ENCODE data around the gene ZBTB7A.

The ZBTB7A gene

GRCh38 chr19:4057931-4058692, 8.6 kb downstream of the ZBTB7A start (continued):
- TF ChIP-seq GLI2 (tag by site-specific recombination; IDR thresholded peaks at IDR 0.05; ENCODE audit: borderline replicate concordance, low read depth) = no peak
- 0 out of 2 replicates have a peak, but pooled peaks have one; percentile 15 for TF ChIP-seq ZBTB8A (tag by site-specific recombination; IDR thresholded peaks at IDR 0.05)
- TF ChIP-seq ZNF561 (tag by site-specific recombination; IDR thresholded peaks at IDR 0.05; ENCODE audit: borderline replicate concordance) = no peak
- peak; percentile 85 for TF ChIP-seq ZFHX2 (tag by site-specific recombination; conservative IDR thresholded peaks at IDR 0.05)
- 0 out of 2 replicates have a peak, but pooled peaks have one; percentile 27 for TF ChIP-seq ZXDB (tag by site-specific recombination; IDR thresholded peaks at IDR 0.05)
- TF ChIP-seq GLIS1 (tag by site-specific recombination; IDR thresholded peaks at IDR 0.05) = no peak; the same call in 1 of the 2 replicates
- TF ChIP-seq ZNF692 (tag by site-specific recombination; IDR thresholded peaks at IDR 0.05) = 0 out of 2 replicates have a peak, but pooled peaks have one; percentile 27
- 0 out of 2 replicates have a peak, but pooled peaks have one; percentile 10 for TF ChIP-seq ZNF768 (tag by site-specific recombination; IDR thresholded peaks at IDR 0.05)
- 0 out of 2 replicates have a peak, but pooled peaks have one; percentile 63 for TF ChIP-seq ZNF324 (tag by site-specific recombination; IDR thresholded peaks at IDR 0.05)
- peak; percentile 53; the same call in 1 of the 2 replicates for TF ChIP-seq KLF16 (tag by site-specific recombination; IDR thresholded peaks at IDR 0.05)
- TF ChIP-seq ZNF600 (tag by site-specific recombination; IDR thresholded peaks at IDR 0.05) = no peak
- peak; percentile 54; the same call in 1 of the 2 replicates for TF ChIP-seq ZNF280D (tag by site-specific recombination; IDR thresholded peaks at IDR 0.05)
- TF ChIP-seq EGR2 (tag by site-specific recombination; IDR thresholded peaks at IDR 0.05; ENCODE audit: low read depth) = peak; percentile 79
- TF ChIP-seq KLF9 (tag by site-specific recombination; IDR thresholded peaks at IDR 0.05; ENCODE audit: low read depth) = peak; percentile 19; the same call in 1 of the 2 replicates
- 0 out of 2 replicates have a peak, but pooled peaks have one; percentile 38 for TF ChIP-seq ZNF24 (tag by site-specific recombination; IDR thresholded peaks at IDR 0.05)
- TF ChIP-seq ZNF785 (tag by site-specific recombination; IDR thresholded peaks at IDR 0.05) = 0 out of 2 replicates have a peak, but pooled peaks have one; percentile 48
- TF ChIP-seq RBAK (tag by site-specific recombination; IDR thresholded peaks at IDR 0.05) = no peak

- Histone ChIP-seq H3K36me3 (ENCODE audit: control insufficient read depth in 2 of 2, insufficient read depth in 1 of 2, low read length in 2 of 2) (peaks cover 17 to 51% of the 10 kb centered on the region in 2 experiments; a peak in 2 of 3 replicates), H3K27ac (ENCODE audit: extremely low read depth, low read depth, low read length) (no peak overlapping the region), H3K4me3 (ENCODE audit: low read depth, low read length) (no peak overlapping the region), H3K4me1 (ENCODE audit: control insufficient read depth, insufficient read depth, low read length) (no peaks in the 10 kb centered on the region), H3K9me3 (ENCODE audit: control insufficient read depth, insufficient read depth, low read depth, low read length) (no peaks in the 10 kb centered on the region)
- CTCF ChIA-PET = no interaction called here
- POLR2A ChIA-PET = no interaction called here
- TF ChIP-seq KLF1 (tag by site-specific recombination; IDR thresholded peaks at IDR 0.05) (no peak), ZNF629 (tag by site-specific recombination; IDR thresholded peaks at IDR 0.05) (no peak), BCL6B (tag by site-specific recombination; IDR thresholded peaks at IDR 0.05) (no peak), ZNF214 (tag by site-specific recombination; IDR thresholded peaks at IDR 0.05; ENCODE audit: borderline replicate concordance) (no peak), REST (tag by site-specific recombination; IDR thresholded peaks at IDR 0.05) (no peak), ZNF514 (tag by site-specific recombination; IDR thresholded peaks at IDR 0.05) (no peak), MYNN (tag by site-specific recombination; IDR thresholded peaks at IDR 0.05; ENCODE audit: borderline replicate concordance) (no peak), ZBTB26 (tag by site-specific recombination; optimal IDR thresholded peaks at IDR 0.05) (no peak), ZNF558 (tag by site-specific recombination; IDR thresholded peaks at IDR 0.05) (no peak), ZNF350 (tag by site-specific recombination; IDR thresholded peaks at IDR 0.05) (no peak)
Observed at GRCh38 chr19:4055209-4055552, 11.5 kb downstream of the ZBTB7A start.

Measured in HEK293 (cell line).